ENCODE data around the gene LACTB.
A peak's percentile ranks its signal among the peaks of the same experiment; 100 is the strongest.

The LACTB gene

GRCh38 chr15:63166219-63166618 is 44.6 kb downstream of the LACTB start:
- Histone ChIP-seq H3K79me1 (ENCODE audit: low read length) (no peaks in the 10 kb centered on the region), H3K4me3 (ENCODE audit: low read length) (no peak overlapping the region), H3K9ac (ENCODE audit: low read length) (no peak overlapping the region), H3K4ac (ENCODE audit: low read depth, low read length) (no peak overlapping the region), H3K56ac (ENCODE audit: low read length) (no peak overlapping the region), H3K36me3 (ENCODE audit: control insufficient read depth, insufficient read depth, low read length) (no peaks in the 10 kb centered on the region), H3K27ac (ENCODE audit: low read depth, low read length) (no peak overlapping the region), H2BK15ac (replicated peaks; ENCODE audit: low read depth) (no peak overlapping the region), H4K5ac (ENCODE audit: low read length) (no peak overlapping the region), H3K27me3 (ENCODE audit: insufficient read depth, low read length, poor library complexity) (no peaks in the 10 kb centered on the region), H4K8ac (ENCODE audit: low read depth, low read length) (no peak overlapping the region), H2BK120ac (ENCODE audit: low read depth, low read length) (no peak overlapping the region), H3K4me2 (ENCODE audit: low read length) (no peak overlapping the region), H3K79me2 (ENCODE audit: control insufficient read depth, insufficient read depth, low read length) (no peaks in the 10 kb centered on the region), H3K4me1 (ENCODE audit: control insufficient read depth, low read depth, low read length) (no peaks in the 10 kb centered on the region), H2AK5ac (ENCODE audit: low read length) (no peak overlapping the region), H3K18ac (ENCODE audit: low read length) (no peak overlapping the region), H2BK5ac (ENCODE audit: low read length) (no peak overlapping the region), H3K23ac (ENCODE audit: low read length) (no peak overlapping the region)
- no CpG with 5 or more reads among the region's 2 CpGs for WGBS (ENCODE audit: extremely low coverage, insufficient coverage, low lambda C conversion rate)
- no peak for DNase-seq

GRCh38 chr15:63169788-63170187 is 48.1 kb downstream of the LACTB start:
- Histone ChIP-seq H3K36me3 (ENCODE audit: control insufficient read depth, insufficient read depth, low read length) (no peaks in the 10 kb centered on the region), H2BK120ac (ENCODE audit: low read depth, low read length) (no peak overlapping the region), H3K4ac (ENCODE audit: low read depth, low read length) (no peak overlapping the region), H3K23ac (ENCODE audit: low read length) (no peak overlapping the region), H3K56ac (ENCODE audit: low read length) (no peak overlapping the region), H3K18ac (ENCODE audit: low read length) (no peak overlapping the region), H3K9ac (ENCODE audit: low read length) (no peak overlapping the region), H3K79me2 (ENCODE audit: control insufficient read depth, insufficient read depth, low read length) (no peaks in the 10 kb centered on the region), H3K4me3 (ENCODE audit: low read length) (no peak overlapping the region), H2AK5ac (ENCODE audit: low read length) (no peak overlapping the region), H2BK5ac (ENCODE audit: low read length) (no peak overlapping the region), H3K27ac (ENCODE audit: low read depth, low read length) (no peak overlapping the region), H2BK15ac (replicated peaks; ENCODE audit: low read depth) (no peak overlapping the region), H3K4me1 (ENCODE audit: control insufficient read depth, low read depth, low read length) (no peaks in the 10 kb centered on the region), H4K5ac (ENCODE audit: low read length) (no peak overlapping the region), H4K8ac (ENCODE audit: low read depth, low read length) (no peak overlapping the region), H3K79me1 (ENCODE audit: low read length) (no peaks in the 10 kb centered on the region), H3K27me3 (ENCODE audit: insufficient read depth, low read length, poor library complexity) (no peaks in the 10 kb centered on the region), H3K4me2 (ENCODE audit: low read length) (no peak overlapping the region)
- no CpG with 5 or more reads among the region's 2 CpGs for WGBS (ENCODE audit: extremely low coverage, insufficient coverage, low lambda C conversion rate)
- no peak for DNase-seq

DNA sequence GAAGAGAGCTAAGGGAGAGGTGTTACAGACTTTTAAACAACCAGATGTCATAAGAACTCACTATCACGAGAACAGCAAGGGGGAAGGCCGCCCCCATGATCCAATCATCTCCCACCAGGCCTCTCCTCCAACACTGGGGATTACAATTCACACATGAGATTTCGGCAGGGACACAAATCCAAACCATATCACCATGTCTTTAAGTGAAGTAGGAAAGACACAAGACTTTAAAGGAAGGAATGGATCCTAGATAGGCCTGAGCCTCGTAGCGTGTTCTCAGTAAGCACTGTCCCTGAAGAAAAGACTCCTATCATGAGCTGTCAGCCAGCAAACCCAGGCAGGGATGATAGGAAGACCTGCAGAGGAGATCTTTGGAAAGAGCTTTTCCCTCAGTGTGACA is 50.7 kb downstream of the LACTB start:
- Histone ChIP-seq H3K79me2 (ENCODE audit: control insufficient read depth, insufficient read depth, low read length) (no peaks in the 10 kb centered on the region), H3K27ac (ENCODE audit: low read depth, low read length) (no peak overlapping the region), H3K4me3 (ENCODE audit: low read length) (no peak overlapping the region), H2BK15ac (replicated peaks; ENCODE audit: low read depth) (no peak overlapping the region), H2AK5ac (ENCODE audit: low read length) (no peak overlapping the region), H3K79me1 (ENCODE audit: low read length) (no peaks in the 10 kb centered on the region), H3K4ac (ENCODE audit: low read depth, low read length) (no peak overlapping the region), H3K23ac (ENCODE audit: low read length) (no peak overlapping the region), H2BK5ac (ENCODE audit: low read length) (no peak overlapping the region), H3K18ac (ENCODE audit: low read length) (no peak overlapping the region), H2BK120ac (ENCODE audit: low read depth, low read length) (no peak overlapping the region), H3K4me1 (ENCODE audit: control insufficient read depth, low read depth, low read length) (no peaks in the 10 kb centered on the region), H3K56ac (ENCODE audit: low read length) (no peak overlapping the region), H3K9ac (ENCODE audit: low read length) (no peak overlapping the region), H3K4me2 (ENCODE audit: low read length) (no peak overlapping the region), H3K27me3 (ENCODE audit: insufficient read depth, low read length, poor library complexity) (no peaks in the 10 kb centered on the region), H3K36me3 (ENCODE audit: control insufficient read depth, insufficient read depth, low read length) (no peaks in the 10 kb centered on the region), H4K5ac (ENCODE audit: low read length) (no peak overlapping the region), H4K8ac (ENCODE audit: low read depth, low read length) (no peak overlapping the region)
- peak; percentile 60 for DNase-seq
- no CpG with 5 or more reads among the region's 5 CpGs for WGBS (ENCODE audit: extremely low coverage, insufficient coverage, low lambda C conversion rate)

DNA sequence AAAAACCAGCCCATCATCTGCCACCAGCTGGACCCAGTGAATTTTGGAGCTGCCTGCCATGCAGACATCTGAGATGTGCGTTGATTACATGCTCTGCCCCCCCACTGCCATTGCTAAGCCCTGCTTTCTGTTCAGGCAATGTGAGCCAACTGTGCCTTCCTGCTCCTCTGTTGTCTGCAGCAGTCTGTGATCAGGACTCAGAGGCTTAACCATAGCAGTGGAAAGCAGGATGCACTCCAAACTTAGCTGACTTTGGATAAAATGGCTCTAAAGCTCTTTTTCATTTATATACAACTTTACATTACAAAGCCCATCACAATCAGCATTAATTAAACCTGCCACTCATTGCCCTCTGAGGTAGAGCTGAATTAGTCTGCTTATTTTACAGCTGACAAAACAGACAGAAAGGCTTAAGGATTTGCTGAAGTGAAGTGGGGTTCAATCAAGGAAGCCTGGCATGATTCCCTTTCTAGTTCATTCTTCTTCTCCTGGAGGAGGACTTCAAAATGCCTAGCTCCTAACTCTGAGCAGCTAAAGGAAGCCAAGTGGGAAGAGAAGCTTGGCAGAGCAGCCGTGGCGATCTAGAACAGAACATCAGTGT is 51.3 kb downstream of the LACTB start:
- no peak overlapping the region for H3K4ac ChIP-seq (ENCODE audit: low read depth, low read length)
- WGBS (ENCODE audit: extremely low coverage, insufficient coverage, low lambda C conversion rate) = no CpG with 5 or more reads among the region's 3 CpGs
- H3K27me3 ChIP-seq (ENCODE audit: insufficient read depth, low read length, poor library complexity) = no peaks in the 10 kb centered on the region
- no peaks in the 10 kb centered on the region for H3K4me1 ChIP-seq (ENCODE audit: control insufficient read depth, low read depth, low read length)
- no peak overlapping the region for H3K9ac ChIP-seq (ENCODE audit: low read length)
- H3K56ac ChIP-seq (ENCODE audit: low read length) = no peak overlapping the region
- H3K27ac ChIP-seq (ENCODE audit: low read depth, low read length) = no peak overlapping the region
- no peak overlapping the region for H2BK5ac ChIP-seq (ENCODE audit: low read length)
- no peak overlapping the region for H3K4me2 ChIP-seq (ENCODE audit: low read length)
- H2AK5ac ChIP-seq (ENCODE audit: low read length) = no peak overlapping the region
- DNase-seq = no peak
- no peak overlapping the region for H3K18ac ChIP-seq (ENCODE audit: low read length)
- no peaks in the 10 kb centered on the region for H3K79me1 ChIP-seq (ENCODE audit: low read length)
- H3K36me3 ChIP-seq (ENCODE audit: control insufficient read depth, insufficient read depth, low read length) = no peaks in the 10 kb centered on the region
- no peak overlapping the region for H4K8ac ChIP-seq (ENCODE audit: low read depth, low read length)
- H2BK15ac ChIP-seq (replicated peaks; ENCODE audit: low read depth) = no peak overlapping the region
- H3K79me2 ChIP-seq (ENCODE audit: control insufficient read depth, insufficient read depth, low read length) = no peaks in the 10 kb centered on the region
- no peak overlapping the region for H2BK120ac ChIP-seq (ENCODE audit: low read depth, low read length)
- H3K4me3 ChIP-seq (ENCODE audit: low read length) = no peak overlapping the region
- H4K5ac ChIP-seq (ENCODE audit: low read length) = no peak overlapping the region
- no peak overlapping the region for H3K23ac ChIP-seq (ENCODE audit: low read length)

DNA sequence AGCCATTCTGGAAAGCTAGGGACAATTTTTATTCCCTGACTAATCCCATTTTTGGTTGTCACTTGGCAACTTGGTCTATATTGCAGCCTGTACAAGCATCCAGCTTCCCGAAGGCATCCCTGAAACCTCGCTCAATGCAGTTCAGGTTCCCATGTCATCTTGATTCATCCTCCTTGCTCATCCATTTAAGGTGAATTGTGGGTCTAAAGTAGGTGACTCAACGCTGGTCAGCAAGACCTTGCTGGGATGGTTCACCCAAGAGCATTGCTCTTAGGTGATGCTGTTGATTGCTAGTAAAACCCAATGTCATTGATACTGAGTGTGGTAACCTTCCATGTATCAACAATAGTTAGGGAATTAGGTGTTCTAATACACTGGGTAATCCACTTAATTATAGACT is 54.6 kb downstream of the LACTB start:
- Histone ChIP-seq H3K4me3 (ENCODE audit: low read length) (no peak overlapping the region), H3K23ac (ENCODE audit: low read length) (no peak overlapping the region), H4K5ac (ENCODE audit: low read length) (no peak overlapping the region), H3K56ac (ENCODE audit: low read length) (no peak overlapping the region), H2BK120ac (ENCODE audit: low read depth, low read length) (no peak overlapping the region), H4K8ac (ENCODE audit: low read depth, low read length) (no peak overlapping the region), H3K4ac (ENCODE audit: low read depth, low read length) (no peak overlapping the region), H3K9ac (ENCODE audit: low read length) (no peak overlapping the region), H3K18ac (ENCODE audit: low read length) (no peak overlapping the region), H3K4me1 (ENCODE audit: control insufficient read depth, low read depth, low read length) (no peaks in the 10 kb centered on the region), H3K36me3 (ENCODE audit: control insufficient read depth, insufficient read depth, low read length) (no peaks in the 10 kb centered on the region), H3K27me3 (ENCODE audit: insufficient read depth, low read length, poor library complexity) (no peaks in the 10 kb centered on the region), H3K79me2 (ENCODE audit: control insufficient read depth, insufficient read depth, low read length) (no peaks in the 10 kb centered on the region), H3K79me1 (ENCODE audit: low read length) (no peaks in the 10 kb centered on the region), H3K4me2 (ENCODE audit: low read length) (no peak overlapping the region), H3K27ac (ENCODE audit: low read depth, low read length) (no peak overlapping the region), H2BK5ac (ENCODE audit: low read length) (no peak overlapping the region), H2BK15ac (replicated peaks; ENCODE audit: low read depth) (no peak overlapping the region), H2AK5ac (ENCODE audit: low read length) (no peak overlapping the region)
- WGBS (ENCODE audit: extremely low coverage, insufficient coverage, low lambda C conversion rate) = no CpG with 5 or more reads among the region's 3 CpGs
- no peak for DNase-seq

GRCh38 chr15:63178034-63178433 is 56.4 kb downstream of the LACTB start:
- Histone ChIP-seq H3K9ac (ENCODE audit: low read length) (no peak overlapping the region), H4K8ac (ENCODE audit: low read depth, low read length) (no peak overlapping the region), H3K79me2 (ENCODE audit: control insufficient read depth, insufficient read depth, low read length) (no peaks in the 10 kb centered on the region), H3K4me2 (ENCODE audit: low read length) (no peak overlapping the region), H3K27ac (ENCODE audit: low read depth, low read length) (no peak overlapping the region), H3K27me3 (ENCODE audit: insufficient read depth, low read length, poor library complexity) (no peaks in the 10 kb centered on the region), H3K4me3 (ENCODE audit: low read length) (no peak overlapping the region), H2BK15ac (replicated peaks; ENCODE audit: low read depth) (no peak overlapping the region), H3K4ac (ENCODE audit: low read depth, low read length) (no peak overlapping the region), H3K56ac (ENCODE audit: low read length) (no peak overlapping the region), H2BK120ac (ENCODE audit: low read depth, low read length) (no peak overlapping the region), H2AK5ac (ENCODE audit: low read length) (no peak overlapping the region), H3K4me1 (ENCODE audit: control insufficient read depth, low read depth, low read length) (no peaks in the 10 kb centered on the region), H3K36me3 (ENCODE audit: control insufficient read depth, insufficient read depth, low read length) (no peaks in the 10 kb centered on the region), H2BK5ac (ENCODE audit: low read length) (no peak overlapping the region), H3K18ac (ENCODE audit: low read length) (no peak overlapping the region), H4K5ac (ENCODE audit: low read length) (no peak overlapping the region), H3K79me1 (ENCODE audit: low read length) (no peaks in the 10 kb centered on the region), H3K23ac (ENCODE audit: low read length) (no peak overlapping the region)
- peak; percentile 62 for DNase-seq
- WGBS (ENCODE audit: extremely low coverage, insufficient coverage, low lambda C conversion rate) = no CpG with 5 or more reads among the region's 5 CpGs

All from mesendoderm (in vitro differentiated cells).